Fibroblast of lung (primary cell): ENCODE data around the gene INPP5A. TPM values are rescaled to one million over a fixed set of nuclear protein-coding genes. Genes with fewer than 3 reads are reported as not detected.

Experiments used
- DNase-seq, 2 donors: peaks; one replicate each; pipeline versions ENCODE4 v3.0.0 to v3.0.0-alpha.2; 2010; ENCODE audit warnings: low read depth in 2 of 2
- H2AFZ ChIP-seq: 2 replicates; pipeline ENCODE4 v1.5.1; 2012; ENCODE audit warnings: low read length, control low read depth, inconsistent platforms
- H3K27ac ChIP-seq: 2 replicates; pipeline ENCODE4 v1.5.1; 2011; ENCODE audit warnings: low read length, control low read depth; ENCODE audit not compliant: insufficient read depth
- H3K27me3 ChIP-seq: 2 replicates; pipeline ENCODE4 v1.5.1; 2011; ENCODE audit warnings: mild to moderate bottlenecking, low read length; ENCODE audit not compliant: control insufficient read depth, insufficient read depth
- H3K36me3 ChIP-seq: 2 replicates; pipeline ENCODE4 v1.5.1; 2011; ENCODE audit warnings: low read length; ENCODE audit not compliant: control insufficient read depth, insufficient read depth
- H3K4me1 ChIP-seq: 2 replicates; pipeline ENCODE4 v1.5.1; 2011; ENCODE audit warnings: low read length; ENCODE audit not compliant: control insufficient read depth, insufficient read depth; ENCODE audit errors: extremely low read depth
- H3K4me2 ChIP-seq: 2 replicates; pipeline ENCODE4 v1.5.1; 2011; ENCODE audit warnings: low read length, control low read depth; ENCODE audit not compliant: insufficient read depth; ENCODE audit errors: extremely low read depth
- H3K4me3 ChIP-seq, 4 experiments: fragments of 200-600 bp in 1 of 4; sonication (generic) in 1 of 4; replicated peaks in 1 of 4; 2 replicates each; pipeline ENCODE4 v1.5.1; 2011 to 2016; ENCODE audit warnings: low read length in 4 of 4, low read depth in 3 of 4, mild to moderate bottlenecking in 3 of 4, control low read depth in 2 of 4, inconsistent platforms in 1 of 4, mixed read lengths in 1 of 4; ENCODE audit not compliant: insufficient read depth in 1 of 4; ENCODE audit errors: control extremely low read depth in 1 of 4
- H3K79me2 ChIP-seq: 2 replicates; pipeline ENCODE4 v1.5.1; 2012; ENCODE audit warnings: mild to moderate bottlenecking, low read length, inconsistent platforms; ENCODE audit not compliant: control insufficient read depth, insufficient read depth
- H3K9ac ChIP-seq: 2 replicates; pipeline ENCODE4 v1.5.1; 2011; ENCODE audit warnings: mild to moderate bottlenecking, low read length, control low read depth; ENCODE audit not compliant: insufficient read depth
- H3K9me3 ChIP-seq: 2 replicates; pipeline ENCODE4 v1.5.1; 2012; ENCODE audit warnings: low read depth, low read length; ENCODE audit not compliant: control insufficient read depth, insufficient read depth
- H4K20me1 ChIP-seq: 2 replicates; pipeline ENCODE4 v1.5.1; 2011; ENCODE audit warnings: low read length; ENCODE audit not compliant: control insufficient read depth, insufficient read depth; ENCODE audit errors: extremely low read depth
- EZH2 ChIP-seq: IDR thresholded peaks from 2 replicates; pipeline ENCODE4 v1.5.1; 2012; ENCODE audit warnings: low read length, control low read depth, mild to moderate bottlenecking; ENCODE audit errors: missing control alignments
- polyA plus RNA-seq, 2 donors: library from polyadenylated mRNA; depleted of rRNA in 1 of 2; stranded (reverse) in 1 of 2; unstranded in 1 of 2; fragments of >200 nt; gene quantifications; 2 replicates each; pipeline ENCODE4 v1.2.1, GENCODE V29; 2011 to 2012; ENCODE audit warnings: missing spikeins in 1 of 2
- total RNA-seq: library from RNA; depleted of rRNA; stranded (reverse); fragments of >200 nt; gene quantifications from 2 replicates; pipeline ENCODE4 v1.2.1, GENCODE V29; 2014
- TF ChIP-seq, protein P1 (sequence below), 2 donors: IDR thresholded peaks in 1 of 2; conservative IDR thresholded peaks in 1 of 2; 1 replicate in 1 of 2; 2 replicates in 1 of 2; pipeline ENCODE4 v1.5.1; 2011 to 2012; ENCODE audit warnings: low read length in 2 of 2, control low read depth in 1 of 2, inconsistent platforms in 1 of 2, low read depth in 1 of 2, mild to moderate bottlenecking in 1 of 2

Gene INPP5A
- total and polyA plus RNA-seq, 2 donors (not counting 1 experiment from before 2014, with no cell fraction given) = 24.6 to 39.9 TPM

DNA sequence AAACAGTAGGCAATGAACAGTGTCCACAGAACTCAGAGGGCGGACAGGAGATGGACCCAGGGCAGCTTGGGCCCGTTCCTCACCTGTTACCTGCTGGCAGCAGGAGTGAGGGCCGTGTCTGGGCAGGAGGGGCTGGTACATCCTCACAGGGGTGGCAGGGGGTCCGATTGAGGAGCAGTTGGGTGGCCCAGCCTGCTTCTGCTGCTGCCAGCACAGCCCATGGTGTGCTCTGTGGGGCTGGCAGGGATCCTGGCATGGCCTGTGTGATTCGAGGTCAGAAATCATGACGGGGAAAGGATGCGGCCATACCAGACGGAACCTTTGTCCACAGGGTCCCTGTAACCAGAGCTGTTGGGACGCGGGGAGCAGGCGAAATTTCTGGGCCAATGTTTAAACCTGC lies 49.6 kb downstream of the INPP5A start:
- Histone ChIP-seq H3K9ac (no peak overlapping the region), H3K27ac (no peak overlapping the region), H4K20me1 (peaks cover 8% of the 10 kb centered on the region), H3K4me1 (peaks cover 6% of the 10 kb centered on the region), H3K9me3 (no peaks in the 10 kb centered on the region), H3K4me2 (no peak overlapping the region), H3K79me2 (peaks cover 31% of the 10 kb centered on the region), H3K36me3 (no peaks in the 10 kb centered on the region), H2AFZ (no peak overlapping the region), H3K27me3 (no peaks in the 10 kb centered on the region), H3K4me3 (no peak overlapping the region)
- DNase-seq = no peak
- no peak for TF ChIP-seq EZH2
- TF ChIP-seq, protein P1, sequence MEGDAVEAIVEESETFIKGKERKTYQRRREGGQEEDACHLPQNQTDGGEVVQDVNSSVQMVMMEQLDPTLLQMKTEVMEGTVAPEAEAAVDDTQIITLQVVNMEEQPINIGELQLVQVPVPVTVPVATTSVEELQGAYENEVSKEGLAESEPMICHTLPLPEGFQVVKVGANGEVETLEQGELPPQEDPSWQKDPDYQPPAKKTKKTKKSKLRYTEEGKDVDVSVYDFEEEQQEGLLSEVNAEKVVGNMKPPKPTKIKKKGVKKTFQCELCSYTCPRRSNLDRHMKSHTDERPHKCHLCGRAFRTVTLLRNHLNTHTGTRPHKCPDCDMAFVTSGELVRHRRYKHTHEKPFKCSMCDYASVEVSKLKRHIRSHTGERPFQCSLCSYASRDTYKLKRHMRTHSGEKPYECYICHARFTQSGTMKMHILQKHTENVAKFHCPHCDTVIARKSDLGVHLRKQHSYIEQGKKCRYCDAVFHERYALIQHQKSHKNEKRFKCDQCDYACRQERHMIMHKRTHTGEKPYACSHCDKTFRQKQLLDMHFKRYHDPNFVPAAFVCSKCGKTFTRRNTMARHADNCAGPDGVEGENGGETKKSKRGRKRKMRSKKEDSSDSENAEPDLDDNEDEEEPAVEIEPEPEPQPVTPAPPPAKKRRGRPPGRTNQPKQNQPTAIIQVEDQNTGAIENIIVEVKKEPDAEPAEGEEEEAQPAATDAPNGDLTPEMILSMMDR (conservative IDR thresholded peaks at IDR 0.05 in 1 of 2, IDR thresholded peaks at IDR 0.05 in 1 of 2; ENCODE audit: low read depth in 1 of 2, low read length in 2 of 2) = no peak

GRCh38 chr10:132588301-132589013 lies 50.9 kb downstream of the INPP5A start:
- TF ChIP-seq, protein P1 (conservative IDR thresholded peaks at IDR 0.05 in 1 of 2, IDR thresholded peaks at IDR 0.05 in 1 of 2; ENCODE audit: low read depth in 1 of 2, low read length in 2 of 2) = no peak
- TF ChIP-seq EZH2 = no peak
- Histone ChIP-seq H3K4me2 (no peak overlapping the region), H4K20me1 (peaks cover 8% of the 10 kb centered on the region), H3K9ac (no peak overlapping the region), H2AFZ (no peak overlapping the region), H3K27ac (no peak overlapping the region), H3K4me1 (peaks cover 6% of the 10 kb centered on the region), H3K4me3 (no peak overlapping the region), H3K36me3 (no peaks in the 10 kb centered on the region), H3K9me3 (no peaks in the 10 kb centered on the region), H3K79me2 (peaks cover 33% of the 10 kb centered on the region), H3K27me3 (no peaks in the 10 kb centered on the region)
- DNase-seq = no peak

- no peak overlapping the region for H3K9ac ChIP-seq
- H3K27ac ChIP-seq = no peak overlapping the region
- TF ChIP-seq, protein P1 (conservative IDR thresholded peaks at IDR 0.05 in 1 of 2, IDR thresholded peaks at IDR 0.05 in 1 of 2; ENCODE audit: low read depth in 1 of 2, low read length in 2 of 2) = no peak
- no peak for TF ChIP-seq EZH2
- peaks cover 35% of the 10 kb centered on the region for H3K79me2 ChIP-seq
- DNase-seq = no peak
- no peaks in the 10 kb centered on the region for H3K27me3 ChIP-seq
- no peak overlapping the region for H3K4me2 ChIP-seq
- no peak overlapping the region for H2AFZ ChIP-seq
- peaks cover 6% of the 10 kb centered on the region for H3K4me1 ChIP-seq
- H3K4me3 ChIP-seq = no peak overlapping the region
- no peaks in the 10 kb centered on the region for H3K9me3 ChIP-seq
- no peaks in the 10 kb centered on the region for H3K36me3 ChIP-seq
- peaks cover 8% of the 10 kb centered on the region for H4K20me1 ChIP-seq
Observed at GRCh38 chr10:132589015-132589414, 51.4 kb downstream of the INPP5A start.
